C1 segment of cervical spinal cord (tissue), 14 donors: ENCODE data around the gene ARL10.
A peak's percentile ranks its signal among the peaks of the same experiment; 100 is the strongest.

Experiments
- DNase-seq, 14 donors: peaks; one replicate each; lab custom pipeline; 2025; lab: John Stamatoyannopoulos, UW

ARL10 gene

DNA sequence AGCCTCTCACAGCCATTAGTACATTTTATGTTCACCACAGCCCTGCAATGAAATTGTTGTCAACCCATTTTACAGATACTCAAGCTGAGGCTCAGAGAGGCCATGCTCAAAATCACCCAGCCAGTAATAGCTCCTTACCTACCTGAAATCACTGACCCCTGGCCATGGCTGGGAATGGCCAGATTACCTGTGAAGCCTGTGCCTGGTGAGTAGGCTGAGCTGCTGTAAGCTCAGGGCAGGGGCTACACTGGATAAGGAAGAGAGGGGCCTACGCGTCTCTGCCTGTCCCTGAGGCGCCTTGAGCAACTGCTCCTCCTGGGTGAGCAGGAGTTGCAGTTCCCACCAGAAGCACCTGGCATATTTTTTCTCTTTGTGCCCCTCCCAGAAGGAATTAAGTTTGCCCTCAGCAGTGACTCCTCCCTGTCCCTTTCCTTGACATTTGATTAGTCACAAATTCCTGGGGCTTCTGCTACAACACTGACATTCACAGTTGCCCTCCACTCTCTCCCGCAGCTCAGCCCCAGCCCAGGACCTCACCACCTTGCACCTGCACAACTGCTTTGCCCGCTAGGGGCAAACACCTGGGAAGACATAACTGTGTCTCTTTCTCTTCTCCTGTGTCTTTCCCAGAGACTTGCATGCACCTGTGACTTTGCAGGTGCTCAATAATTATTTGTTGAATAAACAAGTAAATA is 45.3 kb downstream of the ARL10 start:
- DNase-seq = no peak

DNA sequence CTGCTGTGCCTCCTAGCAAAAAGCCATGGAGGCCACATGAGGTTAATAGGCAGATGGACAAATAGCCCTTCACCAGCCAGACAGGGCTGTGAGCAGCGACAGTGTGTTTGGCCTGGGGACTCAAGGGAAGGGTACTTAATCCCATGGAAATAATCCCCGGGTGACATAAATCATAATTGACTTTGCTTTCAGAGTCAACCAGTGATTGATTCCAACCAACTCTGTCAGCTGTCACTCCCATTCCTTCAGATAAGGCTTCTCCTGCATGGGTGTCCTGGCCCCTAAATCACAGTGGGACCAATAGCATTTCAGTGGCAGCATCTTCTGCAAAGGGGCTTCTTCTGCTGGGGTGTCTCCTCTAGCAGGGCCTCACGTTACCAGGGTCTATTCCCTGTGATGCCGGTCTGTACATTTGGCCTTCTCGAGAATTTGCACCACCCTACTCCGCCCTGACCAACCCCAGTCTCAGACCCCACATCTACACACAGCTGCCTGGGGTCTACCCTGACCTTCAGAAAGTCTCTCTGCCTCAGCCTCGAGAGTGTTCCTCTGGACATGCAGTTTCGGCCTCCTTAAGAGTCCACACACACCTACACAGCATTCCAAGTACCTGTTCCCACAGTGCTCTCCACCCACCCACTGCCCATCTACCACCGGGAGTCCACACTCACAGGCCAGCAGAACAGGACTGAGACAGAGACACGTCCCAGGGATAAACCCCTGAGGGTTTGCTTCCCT is 47.4 kb downstream of the ARL10 start:
- DNase-seq = no peak

DNA sequence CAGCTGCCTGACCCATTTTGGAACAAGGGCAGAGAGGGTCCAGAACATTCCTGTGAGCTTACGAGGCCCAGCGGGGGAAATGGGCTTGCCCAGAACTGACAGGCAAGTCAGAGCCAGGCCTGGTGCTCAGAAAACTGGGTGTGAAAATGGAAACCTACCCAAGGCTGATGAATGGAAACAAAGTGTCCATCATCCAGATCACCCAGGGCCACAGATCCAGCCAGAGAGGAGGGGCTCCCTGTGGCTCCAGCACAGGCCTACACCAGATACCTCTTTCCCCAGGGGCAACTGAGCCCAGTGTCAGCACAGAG is 47.9 kb downstream of the ARL10 start:
- DNase-seq = peak in 1 of 14 donors; percentile 17

DNA sequence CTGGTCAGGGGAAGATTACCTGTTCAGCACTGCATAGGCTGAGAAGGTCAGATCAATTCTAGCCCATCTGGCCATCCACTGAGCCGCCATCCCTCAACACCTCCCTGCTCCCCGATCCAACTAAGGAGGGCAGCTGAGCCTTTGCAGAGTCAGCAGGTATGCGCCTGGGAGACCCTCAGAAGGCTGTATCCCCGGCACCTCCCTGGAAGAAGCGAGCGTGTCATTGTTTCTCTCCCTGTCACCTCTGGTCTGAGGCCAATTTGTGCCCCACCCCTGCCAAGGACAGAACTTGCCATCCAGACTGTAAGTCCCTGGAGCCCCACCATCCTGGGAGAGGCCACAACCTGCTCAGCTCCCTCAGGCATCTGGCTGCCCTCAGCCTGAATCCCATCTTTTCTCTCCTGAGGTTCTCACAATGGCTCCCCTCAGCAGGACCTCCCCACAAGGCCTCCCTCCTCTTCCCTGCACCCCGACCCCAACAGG is 48.5 kb downstream of the ARL10 start:
- DNase-seq = peak in 1 of 14 donors; percentile 22

DNA sequence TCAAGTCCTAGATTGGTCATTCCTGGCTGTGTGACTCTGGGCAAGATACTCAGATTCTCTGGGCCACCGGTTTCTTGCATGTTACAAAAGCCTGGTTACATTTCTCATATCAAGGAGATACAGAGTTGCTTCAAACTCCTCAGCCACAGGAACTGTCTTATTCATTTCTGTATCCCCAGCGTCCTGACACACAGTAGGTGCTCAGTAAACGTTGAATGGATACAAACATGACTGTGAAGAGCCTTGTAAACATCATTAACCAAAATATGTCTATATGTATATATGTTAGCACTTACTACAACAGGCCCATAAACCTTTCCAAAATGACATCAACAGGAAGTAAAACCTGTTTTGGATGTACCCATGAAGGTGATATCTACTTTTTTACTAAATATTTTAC is 49.4 kb downstream of the ARL10 start:
- DNase-seq = no peak

DNA sequence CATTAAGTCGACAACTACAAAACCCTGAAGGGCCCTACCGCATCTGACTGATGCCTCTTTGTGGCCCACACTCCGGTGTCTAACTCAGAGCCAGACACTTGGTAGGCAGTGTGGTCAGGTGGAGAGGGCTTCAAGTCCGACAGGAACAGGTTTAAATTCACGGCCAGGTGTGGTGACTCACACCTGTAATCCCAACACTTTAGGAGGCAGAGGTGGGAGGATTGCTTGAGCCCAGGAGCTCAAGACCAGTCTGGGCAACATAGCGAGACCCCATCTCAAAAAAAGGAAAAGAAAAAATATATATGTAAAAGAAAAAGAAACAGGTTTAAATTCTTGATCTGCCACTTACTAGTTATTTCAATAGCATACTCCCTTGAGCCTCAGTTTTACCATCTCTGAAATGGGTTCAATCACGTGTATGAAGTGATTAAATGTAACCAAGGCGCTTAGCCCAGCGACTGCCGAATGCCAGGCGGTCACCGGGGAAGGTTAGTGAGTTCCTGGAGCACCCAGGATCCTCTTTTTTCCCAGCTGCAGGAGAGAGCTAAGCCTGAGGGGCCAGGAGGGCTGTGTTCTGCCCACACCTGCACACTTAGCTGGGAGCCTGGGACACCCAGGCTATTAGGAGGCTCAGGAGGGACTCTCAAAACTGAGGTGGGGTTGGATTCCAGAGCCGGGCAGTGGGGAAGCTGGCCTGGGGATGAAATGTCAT is 50.1 kb downstream of the ARL10 start:
- DNase-seq = no peak

DNA sequence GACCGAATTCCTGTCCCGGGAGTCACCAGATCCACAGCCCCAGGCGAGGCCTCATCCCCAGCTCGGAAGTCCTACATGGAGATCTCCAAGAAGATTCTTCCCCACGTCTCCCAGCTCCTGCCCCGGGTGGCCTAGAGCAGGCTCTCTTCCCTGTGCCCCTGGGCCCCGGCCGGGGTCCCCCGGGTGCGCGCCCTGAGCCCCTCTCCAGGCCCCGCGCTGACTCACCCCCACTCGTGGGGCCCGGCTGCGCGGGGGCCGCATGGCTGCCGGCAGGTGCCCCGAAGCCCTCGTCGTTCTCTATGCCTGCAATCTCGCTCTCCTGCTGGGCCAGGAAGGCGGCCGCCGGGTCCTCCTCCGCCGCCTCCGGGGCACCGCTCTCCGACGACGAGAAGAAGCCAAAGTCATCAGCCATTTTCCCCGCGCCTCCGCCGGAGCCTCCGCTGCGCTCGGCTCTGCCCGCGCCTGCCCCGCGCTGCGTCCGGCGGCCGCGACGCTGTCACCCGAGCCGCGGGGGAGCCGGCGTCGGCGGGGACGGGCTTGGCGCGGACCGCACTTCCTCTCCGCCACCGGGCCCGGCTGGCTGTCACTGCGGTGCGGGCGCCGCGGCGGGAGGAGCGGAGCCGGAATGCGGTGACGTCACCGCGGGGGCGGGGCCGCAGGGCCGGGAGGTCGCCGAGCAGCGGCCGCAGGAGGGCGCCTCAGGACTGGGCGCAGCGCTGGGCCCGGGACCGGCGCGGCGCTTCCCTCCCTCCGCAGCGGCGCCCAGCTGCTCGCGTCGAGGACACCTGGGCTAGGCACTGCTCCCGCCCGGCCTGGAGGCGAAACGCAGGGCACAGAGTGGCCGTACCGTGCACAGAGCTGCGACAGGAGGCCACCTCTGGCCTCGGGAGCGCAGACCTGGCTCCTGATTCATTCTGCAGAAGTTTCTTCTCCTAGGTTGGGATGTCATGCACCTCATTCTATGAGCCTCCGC is 51.0 kb downstream of the ARL10 start, which contains the start of gene CLTB:
Gene CLTB (minus strand): TSS at position 588 of the 973 bp plus-strand sequence. CDS start 176 bp downstream, at position 412.
- peak; percentile 26 to 91 (median 78) for DNase-seq

DNA sequence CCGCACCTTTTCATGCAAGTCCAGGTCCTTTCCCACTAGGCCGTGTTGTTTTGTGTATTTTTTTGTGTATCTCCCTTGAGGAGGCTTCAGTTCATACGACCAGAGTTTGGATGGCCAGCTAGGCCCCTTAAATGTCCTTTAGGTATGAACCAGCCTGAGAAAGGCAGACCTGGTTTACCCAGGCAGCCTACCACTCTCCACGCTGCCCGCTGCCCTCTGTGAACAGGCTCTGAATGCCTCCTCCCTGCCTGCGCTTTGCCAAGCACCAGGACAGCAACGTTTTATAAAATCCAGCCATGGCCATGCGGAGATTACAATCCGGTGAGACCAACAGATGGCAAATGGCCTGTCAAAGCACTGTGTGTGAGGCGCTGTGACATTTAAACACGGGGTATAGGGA is 51.7 kb downstream of the ARL10 start:
- peak in 1 of 14 donors; percentile 68 for DNase-seq

DNA sequence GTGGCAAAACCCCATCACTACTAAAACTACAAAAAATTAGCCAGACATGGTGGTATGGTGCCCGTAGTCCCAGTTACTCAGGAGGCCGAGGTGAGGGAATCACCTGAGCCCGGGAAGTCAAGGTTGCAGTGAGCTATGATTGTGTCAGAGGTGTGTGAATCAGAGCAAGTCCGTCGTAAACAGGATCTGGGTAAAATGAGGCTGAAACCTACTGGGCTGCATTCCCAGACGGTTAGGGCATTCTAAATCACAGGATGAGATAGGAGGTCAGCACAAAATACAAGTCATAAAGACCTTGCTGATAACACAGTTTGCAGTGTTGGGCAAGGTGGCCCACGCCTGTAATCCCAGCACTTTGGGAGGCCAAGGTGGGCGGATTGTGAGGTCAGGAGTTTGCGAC is 53.0 kb downstream of the ARL10 start:
- DNase-seq = no peak

DNA sequence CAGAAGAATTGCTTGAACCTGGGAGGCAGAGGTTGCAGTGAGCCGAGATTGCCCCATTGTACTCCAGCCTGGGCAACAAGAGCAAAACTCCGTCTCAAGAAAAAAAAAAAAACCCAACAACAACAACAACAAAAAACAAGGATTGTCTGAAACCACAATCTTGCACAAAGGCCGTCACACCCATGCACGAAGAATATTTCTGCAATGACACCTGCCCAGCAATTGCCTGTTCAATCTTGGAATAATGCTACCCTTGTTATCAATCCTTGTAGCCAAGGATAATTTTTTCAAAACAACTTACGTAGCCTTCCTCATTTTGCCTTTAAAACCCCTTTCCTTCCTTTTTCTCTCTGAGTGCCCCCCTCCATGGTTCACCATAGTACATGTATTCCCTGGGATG is 54.8 kb downstream of the ARL10 start:
- DNase-seq = no peak

DNA sequence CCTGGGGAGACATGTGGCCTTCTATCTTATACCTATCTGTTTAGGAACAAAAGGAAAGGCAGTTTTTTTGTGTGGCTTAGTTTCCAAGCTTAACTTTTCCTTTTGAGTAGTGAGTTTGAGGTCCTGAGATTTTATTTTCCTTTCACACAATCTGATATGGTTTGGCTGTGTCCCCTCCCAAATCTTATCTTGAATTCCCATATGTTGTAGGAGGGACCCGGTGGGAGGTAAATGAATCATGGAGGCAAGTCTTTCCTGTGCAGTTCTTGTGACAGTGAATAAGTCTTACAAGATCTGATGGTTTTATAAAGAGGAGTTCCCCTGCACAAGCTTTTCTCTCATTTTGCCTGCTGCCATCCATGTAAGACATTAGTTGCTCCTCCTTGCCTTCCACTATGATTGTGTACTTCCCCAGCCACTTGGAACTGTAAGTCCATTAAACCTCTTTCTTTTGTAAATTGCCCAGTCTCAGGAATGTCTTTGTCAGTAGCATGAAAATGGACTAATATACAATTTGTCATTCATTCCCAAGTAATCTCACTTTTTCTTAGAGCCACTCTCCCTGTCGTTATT is 55.8 kb downstream of the ARL10 start:
- no peak for DNase-seq

DNA sequence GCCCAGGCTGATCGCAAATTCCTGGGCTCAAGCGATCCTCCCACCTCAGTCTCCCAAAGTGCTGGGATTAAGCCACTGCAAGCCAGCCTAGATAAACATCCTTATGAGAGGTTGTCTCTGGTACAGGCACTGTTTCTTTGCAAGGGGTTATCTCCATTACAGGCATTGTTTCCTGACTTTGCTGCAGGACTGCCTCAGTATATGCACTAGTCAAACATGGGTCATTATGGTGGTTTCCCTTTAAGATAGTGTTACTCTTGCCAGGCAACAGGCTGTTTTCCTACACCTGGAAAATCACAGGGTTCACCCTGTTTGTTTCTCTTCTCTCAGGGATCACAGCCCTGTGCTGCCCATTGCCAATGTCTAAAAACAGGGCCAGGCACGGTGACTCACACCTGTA is 58.9 kb downstream of the ARL10 start:
- no peak for DNase-seq

DNA sequence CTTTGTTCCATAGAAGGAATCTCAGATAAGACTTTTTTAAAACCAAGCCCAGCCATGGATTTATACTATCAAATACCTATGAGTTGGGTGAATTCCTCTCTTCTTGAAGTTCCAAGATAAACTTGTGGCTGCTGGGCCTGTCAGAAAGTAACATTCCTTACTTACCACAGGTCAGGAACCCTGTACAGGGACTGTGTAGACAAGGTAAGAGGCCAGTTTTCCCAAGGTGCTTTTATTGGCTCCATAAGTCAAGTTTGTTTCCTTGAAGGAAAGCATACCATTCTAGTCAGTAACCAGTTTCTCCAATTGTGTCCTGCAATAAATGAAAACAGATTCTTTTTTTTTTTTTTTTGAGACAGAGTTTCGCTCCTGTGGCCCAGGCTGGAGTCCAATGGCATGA is 59.9 kb downstream of the ARL10 start:
- DNase-seq = no peak

DNA sequence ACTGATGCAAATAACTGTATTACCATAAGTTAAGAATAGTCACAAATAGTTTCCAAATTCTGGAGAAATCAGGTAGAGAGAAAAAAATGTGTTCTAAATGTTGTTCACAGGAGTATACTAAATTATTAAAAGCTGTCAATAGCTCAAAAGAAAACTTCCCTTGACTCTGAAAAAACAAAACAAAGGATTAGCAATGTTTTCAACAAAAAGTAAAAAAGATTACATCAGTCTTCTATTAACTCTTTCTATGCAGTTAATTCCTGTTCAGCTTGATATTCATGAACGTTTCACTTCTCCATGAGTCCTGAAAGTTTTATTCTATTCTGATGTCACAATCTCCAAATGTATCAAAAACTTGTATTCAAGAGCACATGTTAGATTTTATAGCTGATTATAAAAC is 60.5 kb downstream of the ARL10 start:
- DNase-seq = no peak

DNA sequence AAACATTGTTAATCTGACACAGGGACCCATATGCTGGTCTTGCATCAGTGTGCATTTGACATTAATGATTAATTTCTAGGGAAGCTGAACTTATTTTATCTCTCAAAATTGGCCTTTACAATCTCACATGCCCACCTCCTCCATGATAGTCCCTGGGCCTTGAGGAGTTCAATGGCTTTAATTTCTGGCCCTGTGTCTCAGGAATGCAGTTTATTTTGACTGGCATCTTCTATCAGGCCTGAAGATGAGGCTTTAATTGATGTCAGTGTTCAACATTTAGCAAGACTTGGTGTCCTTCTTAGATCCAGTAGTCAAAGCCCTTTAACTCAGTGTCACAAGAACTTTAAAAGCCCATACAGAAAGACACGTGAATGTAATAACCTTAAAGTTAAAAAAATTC is 61.6 kb downstream of the ARL10 start:
- DNase-seq = no peak

DNA sequence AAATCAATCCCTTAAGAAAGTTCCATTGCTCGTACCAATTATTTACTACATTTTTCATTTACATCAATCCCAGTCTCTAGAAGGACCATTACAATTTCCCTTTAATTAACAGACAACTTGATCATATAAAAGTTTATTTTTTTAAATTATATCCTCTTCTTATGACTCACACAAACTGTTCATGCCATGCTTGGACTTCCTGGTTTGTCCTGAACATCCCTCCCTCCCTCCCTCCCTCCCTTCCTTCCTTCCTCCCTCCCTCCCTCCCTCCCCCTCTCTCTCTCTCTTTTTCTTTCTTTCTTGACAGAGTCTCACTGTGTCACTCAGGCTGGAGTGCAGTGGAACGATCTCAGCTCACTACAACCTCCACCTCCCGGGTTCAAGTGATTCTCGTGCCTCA is 62.7 kb downstream of the ARL10 start:
- DNase-seq = no peak

DNA sequence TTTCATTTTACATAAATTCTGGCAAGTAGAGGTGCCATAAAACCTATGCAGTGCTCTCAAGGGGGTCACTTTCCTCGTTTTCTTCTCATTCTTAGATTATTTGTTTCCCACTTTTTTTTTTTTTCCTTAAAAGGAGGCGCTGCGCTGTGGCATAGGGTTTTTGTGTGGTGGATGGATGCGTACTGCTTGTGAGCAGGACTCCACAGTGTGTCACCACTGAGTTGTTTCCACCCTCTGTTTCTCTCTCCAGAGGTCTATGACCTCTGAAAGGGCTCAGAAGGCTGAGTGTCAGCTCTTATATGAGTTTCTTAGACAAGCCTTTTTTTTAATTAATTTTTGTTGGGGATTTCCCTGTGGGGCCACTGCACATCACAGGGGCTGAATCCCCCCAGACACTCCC is 64.7 kb downstream of the ARL10 start:
- no peak for DNase-seq
